ENCODE results near the gene AOAH.
"Not testable (repeated sequence)": the region's sequence is repeated elsewhere in the genome, so short reads cannot be mapped to it uniquely, and the experiment has no call there.

Gene AOAH

GRCh38 chr7:36512616-36513015, 211.7 kb downstream of the AOAH start:
- TF ChIP-seq CTCF (IDR thresholded peaks at IDR 0.05; ENCODE audit: insufficient read depth, low read length, poor library complexity, severe bottlenecking): no peak
- no peaks in the 10 kb centered on the region for H3K36me3 ChIP-seq (ENCODE audit: control insufficient read depth, insufficient read depth, low read length)
- H3K27me3 ChIP-seq (replicated peaks; ENCODE audit: control insufficient read depth, insufficient read depth, low read length): no peaks in the 10 kb centered on the region
- DNase-seq (ENCODE audit: extremely low read depth, insufficient read length): no peak
- H3K4me3 ChIP-seq (replicated peaks; ENCODE audit: low read depth, low read length): no peak overlapping the region

- Histone ChIP-seq H3K36me3 (ENCODE audit: control insufficient read depth, insufficient read depth, low read length) (no peaks in the 10 kb centered on the region), H3K27me3 (replicated peaks; ENCODE audit: control insufficient read depth, insufficient read depth, low read length) (no peaks in the 10 kb centered on the region), H3K4me3 (replicated peaks; ENCODE audit: low read depth, low read length) (no peak overlapping the region)
- DNase-seq (ENCODE audit: extremely low read depth, insufficient read length): no peak
- TF ChIP-seq CTCF (IDR thresholded peaks at IDR 0.05; ENCODE audit: insufficient read depth, low read length, poor library complexity, severe bottlenecking): no peak
These were observed 214.3 kb downstream of the AOAH start for GRCh38 chr7:36509962-36510361.

- Histone ChIP-seq H3K36me3 (ENCODE audit: control insufficient read depth, insufficient read depth, low read length) (no peaks in the 10 kb centered on the region), H3K4me3 (replicated peaks; ENCODE audit: low read depth, low read length) (no peak overlapping the region), H3K27me3 (replicated peaks; ENCODE audit: control insufficient read depth, insufficient read depth, low read length) (no peaks in the 10 kb centered on the region)
- no peak for TF ChIP-seq CTCF (IDR thresholded peaks at IDR 0.05; ENCODE audit: insufficient read depth, low read length, poor library complexity, severe bottlenecking)
- DNase-seq (ENCODE audit: extremely low read depth, insufficient read length): no peak
These were observed 216.5 kb downstream of the AOAH start for GRCh38 chr7:36507475-36508440.

GRCh38 chr7:36506820-36507219, 217.5 kb downstream of the AOAH start:
- H3K36me3 ChIP-seq (ENCODE audit: control insufficient read depth, insufficient read depth, low read length): no peaks in the 10 kb centered on the region
- no peak overlapping the region for H3K4me3 ChIP-seq (replicated peaks; ENCODE audit: low read depth, low read length)
- no peak for TF ChIP-seq CTCF (IDR thresholded peaks at IDR 0.05; ENCODE audit: insufficient read depth, low read length, poor library complexity, severe bottlenecking)
- no peaks in the 10 kb centered on the region for H3K27me3 ChIP-seq (replicated peaks; ENCODE audit: control insufficient read depth, insufficient read depth, low read length)
- DNase-seq (ENCODE audit: extremely low read depth, insufficient read length): no peak

GRCh38 chr7:36506130-36506798, 218.0 kb downstream of the AOAH start:
- H3K36me3 ChIP-seq (ENCODE audit: control insufficient read depth, insufficient read depth, low read length): no peaks in the 10 kb centered on the region
- no peak for TF ChIP-seq CTCF (IDR thresholded peaks at IDR 0.05; ENCODE audit: insufficient read depth, low read length, poor library complexity, severe bottlenecking)
- H3K4me3 ChIP-seq (replicated peaks; ENCODE audit: low read depth, low read length): no peak overlapping the region
- no peak for DNase-seq (ENCODE audit: extremely low read depth, insufficient read length)
- H3K27me3 ChIP-seq (replicated peaks; ENCODE audit: control insufficient read depth, insufficient read depth, low read length): no peaks in the 10 kb centered on the region

- H3K27me3 ChIP-seq (replicated peaks; ENCODE audit: control insufficient read depth, insufficient read depth, low read length); H3K36me3 ChIP-seq (ENCODE audit: control insufficient read depth, insufficient read depth, low read length); DNase-seq (ENCODE audit: extremely low read depth, insufficient read length); H3K4me3 ChIP-seq (replicated peaks; ENCODE audit: low read depth, low read length): not testable (repeated sequence)
These were observed 219.7 kb downstream of the AOAH start for GRCh38 chr7:36504617-36505016.

GRCh38 chr7:36504216-36504615, 220.1 kb downstream of the AOAH start:
- not testable (repeated sequence) for H3K4me3 ChIP-seq (replicated peaks; ENCODE audit: low read depth, low read length); H3K27me3 ChIP-seq (replicated peaks; ENCODE audit: control insufficient read depth, insufficient read depth, low read length); DNase-seq (ENCODE audit: extremely low read depth, insufficient read length); H3K36me3 ChIP-seq (ENCODE audit: control insufficient read depth, insufficient read depth, low read length)

Data from GM06990 (cell line).